DMS114 treated with DMSO at 0.1 percent for 48 hours (cell line): ENCODE results near the gene HPCAL1.

Source experiments
- DNase-seq: peaks from one replicate; lab custom pipeline; 2025; ENCODE audit not compliant: unreplicated experiment; lab: John Stamatoyannopoulos, UW

The HPCAL1 gene

DNA sequence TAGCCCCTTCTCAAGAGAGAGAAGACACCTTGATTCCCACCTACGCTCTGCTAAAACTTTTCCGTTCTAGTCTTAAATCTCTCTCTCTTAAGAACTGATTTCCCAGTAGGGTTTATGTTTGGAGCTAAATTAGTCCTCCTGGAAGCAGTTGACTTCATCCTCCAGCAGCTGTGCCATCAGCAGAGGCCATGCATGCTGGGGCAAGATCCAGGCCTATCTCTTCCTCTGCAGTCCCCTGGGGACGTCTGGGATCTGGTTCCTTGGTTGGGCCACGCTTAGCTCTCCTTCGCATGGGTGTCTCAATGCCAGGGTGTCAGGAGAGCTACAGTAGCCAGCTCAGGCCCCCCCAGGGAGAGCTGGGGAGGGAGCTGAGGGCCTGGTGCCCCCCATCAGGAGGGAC is 49.7 kb downstream of the HPCAL1 start:
- no peak for DNase-seq

DNA sequence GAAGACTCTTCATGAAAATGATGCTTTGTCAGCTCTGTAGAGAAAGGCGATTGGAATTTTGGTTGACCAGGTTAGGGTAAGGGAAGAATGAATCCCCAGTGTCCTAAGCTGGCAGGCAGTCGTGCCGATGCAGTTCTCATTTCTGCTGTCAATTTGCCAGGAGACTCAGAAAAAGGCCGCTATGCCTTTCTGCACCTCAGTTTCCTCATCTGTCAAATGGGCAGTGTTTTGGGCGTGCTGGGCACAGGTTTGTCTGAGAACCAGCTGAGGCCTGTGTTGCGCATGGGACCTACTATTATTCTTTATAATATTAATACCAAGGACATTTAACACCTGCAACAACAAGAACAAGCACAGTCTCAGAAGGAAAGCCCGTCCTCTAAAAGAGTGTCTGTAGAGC is 50.3 kb downstream of the HPCAL1 start:
- DNase-seq = no peak

DNA sequence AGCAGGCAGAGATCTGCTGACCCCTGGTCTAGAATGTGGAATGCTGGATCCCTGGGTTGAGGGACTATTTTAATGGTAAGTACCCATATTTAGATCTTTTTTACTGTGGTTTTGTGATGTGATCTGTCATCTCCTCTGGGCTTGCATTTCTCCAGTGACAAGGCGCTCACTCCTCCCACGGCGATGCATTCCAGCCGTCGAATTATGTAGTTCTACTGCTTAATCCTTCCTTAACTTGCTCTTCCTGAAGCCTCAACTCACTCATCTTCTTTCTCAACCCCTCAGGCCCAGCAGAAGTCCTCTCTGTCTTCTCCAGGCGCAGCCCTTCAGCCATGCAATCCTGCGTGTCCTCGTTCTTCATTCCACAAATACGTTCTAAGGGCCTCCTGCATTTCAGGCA is 51.2 kb downstream of the HPCAL1 start:
- DNase-seq = no peak

DNA sequence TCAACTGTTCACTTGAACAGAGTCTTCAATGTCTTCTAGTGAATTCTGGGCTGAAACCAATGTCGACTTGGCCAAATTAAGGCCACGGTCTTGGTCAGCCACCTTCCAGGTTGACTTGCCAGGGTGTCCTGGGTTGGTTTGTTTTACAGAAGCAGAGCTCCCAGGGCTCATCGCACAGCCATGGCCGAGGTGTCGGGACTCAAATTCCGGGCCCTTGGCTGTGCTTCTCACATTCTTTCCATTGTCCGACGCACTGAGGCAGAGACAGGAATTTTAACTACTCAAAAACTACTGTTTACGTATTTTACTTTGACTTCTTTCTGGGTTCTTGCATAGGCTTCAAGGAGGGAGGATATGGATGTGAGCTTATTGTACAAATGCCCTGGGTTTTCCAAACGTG is 51.7 kb downstream of the HPCAL1 start:
- no peak for DNase-seq

DNA sequence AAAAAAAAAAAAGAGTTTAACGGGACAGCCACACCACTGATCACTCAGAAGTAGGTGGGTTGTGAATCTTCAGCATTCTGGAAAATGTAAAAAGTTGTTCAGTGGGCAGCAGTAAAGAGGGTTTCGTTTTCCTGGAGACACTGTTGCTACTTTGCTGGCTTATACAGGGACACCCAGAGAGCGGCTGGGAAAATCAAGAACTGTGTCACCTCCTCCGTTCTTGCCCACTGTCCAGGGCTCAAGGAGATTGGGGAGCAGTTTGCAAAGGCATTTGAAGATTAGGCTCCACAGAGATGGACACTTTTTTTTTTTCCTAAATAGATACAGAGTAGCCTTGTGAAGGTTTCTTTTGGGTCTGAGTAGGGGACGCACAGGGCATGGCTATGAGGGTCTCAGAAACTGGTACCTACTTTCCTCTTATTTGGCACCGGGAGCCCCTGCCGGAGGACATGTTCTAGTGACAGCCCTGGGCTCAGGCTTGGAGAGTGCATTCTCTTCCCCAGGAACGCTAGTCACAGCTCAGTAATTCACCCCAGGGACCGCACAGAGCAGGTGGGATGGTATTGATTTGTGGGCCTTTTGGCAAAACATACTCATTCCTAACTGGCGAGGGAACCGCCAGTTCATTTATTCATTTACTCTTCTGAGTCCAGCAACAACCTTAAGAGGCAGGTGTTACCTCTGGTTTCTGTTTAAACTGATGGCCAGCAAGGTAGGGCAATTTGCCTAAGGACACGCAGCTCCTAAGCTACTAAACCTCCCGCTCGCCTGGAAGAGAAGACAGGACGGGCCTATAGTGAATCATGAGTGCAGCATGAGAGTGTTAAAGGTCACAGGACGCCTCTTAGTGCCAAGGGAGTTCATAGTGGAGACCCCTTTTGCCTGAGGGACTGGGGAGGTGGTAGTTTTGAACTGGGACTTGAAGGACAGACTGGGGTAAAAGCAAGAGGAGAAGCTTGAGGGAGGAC is 53.1 kb downstream of the HPCAL1 start:
- no peak for DNase-seq

GRCh38 chr2:10356439-10356811 is 53.7 kb downstream of the HPCAL1 start:
- no peak for DNase-seq

DNA sequence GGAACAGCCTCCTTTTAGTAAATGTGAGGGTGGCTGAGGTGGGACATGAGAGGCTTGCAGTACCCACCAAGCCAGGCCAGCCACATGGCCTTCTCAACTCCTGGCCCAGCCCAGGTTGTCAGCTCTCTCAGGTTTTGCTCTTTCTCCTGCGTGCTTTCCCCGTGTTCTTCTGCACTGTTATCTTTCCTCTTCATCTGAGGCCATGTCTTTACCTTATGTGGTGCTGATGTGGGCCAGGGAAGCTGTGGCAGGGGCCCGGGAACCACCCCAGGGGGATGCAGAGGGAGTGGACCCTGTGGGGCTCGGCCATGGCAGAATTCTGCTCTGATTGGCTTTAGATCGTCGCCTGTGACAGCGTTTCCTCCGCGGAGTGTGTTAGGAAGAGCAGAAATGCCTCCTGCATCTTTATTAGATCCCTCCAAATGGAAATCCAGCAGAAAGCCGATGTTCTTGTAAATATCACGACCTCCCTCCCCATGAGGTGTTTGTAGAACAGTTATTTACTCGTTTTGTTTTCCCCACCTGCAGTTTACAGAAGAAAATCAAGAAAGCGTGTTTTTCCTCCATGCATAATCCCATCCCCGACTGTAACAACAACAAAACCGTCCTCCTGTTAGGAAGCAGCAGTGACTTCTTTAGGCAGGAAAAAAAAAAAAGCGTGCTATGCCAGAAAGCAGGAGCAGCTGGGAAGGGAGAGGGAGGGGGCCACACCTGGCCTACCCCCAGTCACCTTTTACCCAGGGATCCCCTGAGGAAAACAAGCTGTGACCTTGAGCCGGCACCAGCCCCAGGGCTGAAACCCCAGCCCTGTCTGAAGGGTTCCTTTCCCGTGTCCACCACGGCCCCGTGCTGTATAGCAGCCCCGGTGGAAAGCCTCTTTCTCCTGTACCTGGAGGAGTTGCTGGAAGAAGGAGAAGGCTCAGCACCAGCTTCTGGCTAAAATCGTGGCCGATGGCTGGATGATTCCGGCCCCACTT is 54.8 kb downstream of the HPCAL1 start:
- DNase-seq = no peak

DNA sequence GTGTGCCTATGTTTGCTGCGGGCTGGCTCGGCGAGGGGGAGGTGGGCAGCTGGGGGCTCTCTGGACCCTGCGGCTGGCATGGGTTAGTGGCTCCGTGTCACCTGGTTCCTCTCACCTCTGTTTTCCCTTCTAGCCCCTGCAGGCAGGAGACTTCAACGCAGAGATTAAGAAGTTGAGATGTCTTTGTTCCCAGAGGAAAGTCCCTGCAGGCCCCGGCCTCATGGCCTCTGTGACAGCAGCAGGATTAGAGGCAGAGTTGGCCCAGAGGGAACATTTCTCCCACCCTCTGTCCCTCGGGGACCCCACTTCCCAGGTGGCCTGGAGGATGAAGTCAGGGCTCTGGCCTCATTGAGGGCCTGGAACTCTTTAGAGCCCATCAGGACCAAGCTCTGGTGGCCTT is 56.5 kb downstream of the HPCAL1 start:
- no peak for DNase-seq

DNA sequence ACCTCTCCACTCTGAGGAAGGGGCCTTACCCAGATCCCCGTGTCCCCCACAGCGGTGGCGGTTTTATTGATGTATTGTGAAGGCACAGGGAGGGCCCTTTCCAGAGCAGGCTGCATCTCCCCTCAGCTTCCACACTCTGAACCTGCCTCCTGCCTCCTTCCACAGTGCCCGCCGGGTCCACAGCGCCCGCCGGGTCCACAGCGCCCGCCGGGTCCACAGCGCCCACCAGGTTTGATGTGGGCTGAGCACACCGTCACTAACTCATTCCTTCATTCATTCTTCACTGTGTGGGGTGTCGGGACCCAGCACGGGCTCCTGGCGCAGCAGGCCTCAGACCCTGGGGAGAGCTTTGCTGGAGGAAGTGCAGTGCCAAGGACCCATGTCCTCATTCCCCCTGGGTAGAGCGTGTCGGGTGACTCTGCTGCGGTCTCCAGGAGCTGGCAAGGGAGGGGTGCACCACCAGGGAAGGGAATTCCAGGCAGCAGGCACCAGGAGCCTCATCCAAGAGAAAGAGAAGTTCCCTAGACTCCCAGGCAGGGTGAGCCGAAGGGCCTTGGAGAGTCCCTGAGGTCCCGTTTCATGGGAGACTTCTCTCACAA is 57.1 kb downstream of the HPCAL1 start:
- no peak for DNase-seq

DNA sequence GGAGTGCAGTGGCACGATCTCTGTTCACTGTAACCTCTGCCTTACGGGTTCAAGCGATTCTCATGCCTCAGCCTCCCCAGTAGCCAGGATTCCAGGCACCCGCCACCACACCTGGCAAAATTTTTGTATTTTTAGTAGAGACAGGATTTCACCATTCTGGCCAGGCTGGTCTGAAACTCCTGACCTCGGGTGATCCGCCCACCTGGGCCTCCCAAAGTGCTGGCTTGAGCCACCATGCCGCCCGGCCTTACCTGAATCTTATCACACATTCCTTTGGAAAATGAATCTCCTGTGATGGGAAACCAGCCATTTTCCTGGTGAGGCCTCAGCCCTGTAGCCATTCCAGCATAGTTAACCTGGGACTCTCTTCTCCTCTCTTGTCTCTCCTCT is 57.8 kb downstream of the HPCAL1 start:
- no peak for DNase-seq

DNA sequence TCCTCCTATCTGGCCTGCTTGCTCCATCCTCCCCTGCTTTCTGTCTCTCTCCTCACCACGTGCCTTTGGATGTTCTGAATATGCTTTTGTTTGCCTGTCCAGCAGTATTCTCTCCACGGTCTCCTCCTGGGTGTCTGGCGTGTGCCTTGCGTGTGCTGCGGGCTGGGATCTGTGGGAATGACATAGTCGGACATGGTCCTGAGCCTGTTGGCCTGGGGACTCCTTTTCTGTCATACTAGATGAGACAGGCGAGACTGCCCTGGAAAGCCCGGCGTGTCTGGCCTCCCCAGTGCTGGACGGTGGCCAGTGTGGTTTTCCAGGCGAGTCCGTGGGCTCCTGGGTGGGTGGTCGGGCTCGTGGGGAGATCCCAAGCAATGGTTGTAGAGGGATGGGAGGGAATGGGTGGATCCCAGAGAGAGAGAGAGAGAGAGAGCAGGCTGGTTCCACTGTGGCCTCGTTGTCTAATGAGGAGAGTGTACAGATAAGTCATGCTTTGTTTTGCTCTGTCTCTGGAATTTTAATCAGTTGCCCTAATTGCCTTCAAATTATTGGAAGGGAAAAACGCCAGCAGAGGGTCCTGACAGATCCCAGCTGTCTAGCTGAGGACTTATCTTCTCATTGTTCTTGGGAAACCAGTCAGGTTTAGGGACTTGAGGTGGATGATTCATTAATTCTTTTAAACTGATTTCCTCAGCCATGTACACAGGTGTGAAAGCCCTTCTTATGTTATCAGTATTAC is 58.3 kb downstream of the HPCAL1 start:
- DNase-seq = no peak

DNA sequence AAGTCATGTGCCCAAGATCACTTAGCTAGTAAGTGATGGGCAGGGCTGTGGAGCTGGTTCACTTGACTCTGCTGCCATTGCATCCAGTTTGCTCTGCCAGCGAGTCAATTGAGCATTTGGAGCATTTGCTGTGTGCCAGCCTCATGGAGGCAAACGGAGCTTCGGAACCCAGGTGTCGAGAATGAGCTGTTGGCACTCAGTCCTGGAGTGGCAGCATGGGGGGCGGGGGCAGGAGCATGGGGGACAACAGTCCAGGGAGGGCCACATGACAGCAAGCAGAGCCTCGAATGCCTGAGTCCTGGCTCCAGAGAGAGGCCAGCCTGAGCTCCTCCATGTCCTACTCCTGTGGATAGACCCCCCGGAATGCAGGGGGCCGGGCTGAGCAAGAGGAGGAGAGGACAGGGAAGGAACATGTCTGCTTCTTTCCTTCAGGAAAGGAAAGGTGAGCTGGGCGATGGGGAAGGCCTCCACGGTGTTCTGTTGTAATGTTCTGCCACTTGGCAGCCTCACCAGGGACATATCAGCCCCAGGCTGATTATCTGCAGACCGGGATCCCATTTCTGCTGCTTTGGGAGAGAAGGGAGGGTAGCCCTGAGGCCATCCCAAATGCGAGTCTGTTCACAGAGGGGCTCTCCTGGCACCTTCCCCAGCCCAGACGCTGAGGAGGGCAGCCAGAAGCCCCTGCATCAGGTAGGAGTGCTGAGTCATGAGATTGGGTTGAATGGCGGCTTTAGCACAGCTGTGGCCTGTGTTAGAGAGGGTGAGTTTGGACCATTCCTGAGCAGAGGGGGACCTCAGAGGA is 59.6 kb downstream of the HPCAL1 start:
- DNase-seq = no peak

DNA sequence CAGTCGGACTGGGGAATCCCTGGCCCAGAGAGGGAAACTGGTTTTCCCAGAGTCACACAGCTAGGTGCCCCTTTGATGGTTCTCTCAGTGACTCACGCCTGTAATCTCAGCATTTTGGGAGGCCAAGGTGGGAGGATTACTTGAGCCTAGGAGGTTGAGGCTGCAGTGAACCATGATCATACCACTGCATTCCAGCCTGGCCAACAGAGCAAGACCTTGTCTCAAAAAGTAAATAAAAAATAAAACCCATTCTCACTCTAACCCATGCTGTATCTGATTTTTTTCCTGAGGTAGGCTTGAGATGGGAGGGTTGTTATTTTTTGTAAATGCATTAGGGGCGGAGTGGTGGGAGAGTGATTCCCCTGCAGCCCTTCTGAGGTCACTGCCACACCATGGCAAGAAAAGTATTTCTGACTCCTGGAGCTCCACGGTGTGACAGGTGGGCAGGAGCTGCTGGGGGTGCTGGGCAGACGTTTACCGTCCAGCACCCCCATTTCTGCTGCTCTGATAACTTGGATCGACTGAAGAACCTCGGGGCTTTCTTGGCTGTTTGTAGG is 60.3 kb downstream of the HPCAL1 start:
- no peak for DNase-seq

- no peak for DNase-seq
These were observed 61.3 kb downstream of the HPCAL1 start for GRCh38 chr2:10363861-10364610.

DNA sequence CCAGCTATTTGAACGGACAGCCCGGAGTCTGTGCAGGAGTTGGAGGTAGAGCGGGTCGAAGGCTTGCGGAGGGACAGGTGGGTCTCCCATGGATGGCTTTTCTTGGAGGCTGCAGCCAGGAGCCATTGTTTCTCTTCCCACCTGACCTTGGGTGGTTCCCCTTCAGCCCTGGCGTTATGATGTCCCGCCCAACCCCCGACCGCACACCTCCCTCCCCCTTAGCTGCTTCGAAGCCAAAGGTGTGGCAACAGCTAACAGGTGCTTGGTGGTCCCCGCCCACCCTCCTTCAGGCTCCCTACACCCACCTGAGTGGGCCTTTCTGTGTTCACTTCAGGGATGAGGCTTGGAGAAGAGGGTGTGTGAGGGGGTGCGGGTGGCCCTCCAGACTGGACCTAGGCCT is 62.7 kb downstream of the HPCAL1 start:
- DNase-seq = no peak

DNA sequence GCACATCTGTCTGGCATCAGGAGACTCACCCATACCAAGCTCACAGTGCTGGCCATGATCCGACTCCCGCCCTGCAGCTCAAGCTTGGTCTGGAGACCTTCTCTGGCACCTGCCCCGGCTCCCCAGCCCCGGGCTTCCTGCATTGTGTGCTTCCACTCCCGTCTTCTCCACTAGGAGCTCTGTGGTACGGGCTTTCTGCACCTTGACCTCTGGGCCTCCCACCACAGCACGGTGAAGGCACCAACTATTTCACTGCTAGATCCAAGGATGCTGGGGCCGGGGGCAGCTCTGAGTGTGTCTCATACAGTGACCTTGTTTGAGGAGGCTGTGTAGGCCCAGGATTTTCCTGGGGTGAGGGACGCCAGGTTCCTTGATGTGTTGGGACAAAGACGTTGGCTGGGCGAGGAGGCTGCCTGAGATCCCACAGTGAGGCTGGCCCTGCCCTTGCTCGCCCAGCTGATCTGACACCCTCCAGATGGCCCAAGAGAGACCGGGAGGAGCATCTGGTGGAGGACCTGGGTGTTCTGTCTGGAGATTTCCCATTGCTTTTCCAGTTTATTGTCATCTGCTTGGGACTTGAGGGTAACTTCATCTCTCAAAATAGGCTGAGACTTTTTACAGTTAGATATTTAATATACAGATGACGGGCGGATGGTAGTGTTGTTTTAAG is 64.0 kb downstream of the HPCAL1 start:
- no peak for DNase-seq

GRCh38 chr2:10367472-10368439 is 65.1 kb downstream of the HPCAL1 start:
- DNase-seq = no peak
